Colonic mucosa (tissue), 4 donors: ENCODE measurements around the gene CAMTA1. TPM values are rescaled to one million over a fixed set of nuclear protein-coding genes. Genes with fewer than 3 reads are reported as not detected.

Source experiments
- DNase-seq: peaks from one replicate; pipeline ENCODE4 v3.0.0-alpha.2; 2020
- H3K27ac ChIP-seq: fragments of 200-600 bp; one replicate; pipeline ENCODE4 v1.8.0; 2021
- H3K27me3 ChIP-seq: fragments of 200-600 bp; one replicate; pipeline ENCODE4 v1.8.0; 2021
- H3K36me3 ChIP-seq: fragments of 200-600 bp; one replicate; pipeline ENCODE4 v1.8.0; 2021
- H3K4me1 ChIP-seq: fragments of 200-600 bp; one replicate; pipeline ENCODE4 v1.8.0; 2021; ENCODE audit warnings: mild to moderate bottlenecking
- H3K4me3 ChIP-seq: fragments of 200-600 bp; one replicate; pipeline ENCODE4 v1.8.0; 2021
- H3K9ac ChIP-seq, 2 donors: one replicate each; pipeline ENCODE4 v1.7.0; 2013; ENCODE audit warnings: control low read depth in 2 of 2, low read depth in 2 of 2, low read length in 2 of 2
- H3K9me3 ChIP-seq: fragments of 200-600 bp; one replicate; pipeline ENCODE4 v1.8.0; 2021
- CTCF ChIP-seq: fragments of 200-600 bp; IDR thresholded peaks from one replicate; pipeline ENCODE4 v1.8.0; 2022; ENCODE audit warnings: antibody characterized with exemption, mild to moderate bottlenecking
- intact Hi-C: fragments of 100-400 bp; cut with DNase I; formaldehyde crosslinking; loops from one replicate; pipeline ENCODE4 v1.14.1; 2022
- total RNA-seq, 2 donors: library from RNA; stranded (reverse); fragmentation: NEBNext Ultra II Directional in 1 of 2; extraction: Animal tissue kit (Norgen Biotek cat#: 25700) in 1 of 2; gene quantifications; one replicate each; pipeline ENCODE4 v1.2.1, GENCODE V29; 2021
- donor health status: healthy.
- donor health status: DM: no; HTN: no; CAD: no.
- donor health status: DM: no; HTN: no; CAD: no.

CAMTA1 gene
- total RNA-seq, 2 donors from 2014 or later = 76.8 to 92.8 TPM

GRCh38 chr1:7535934-7536878 lies 751.0 kb downstream of the CAMTA1 start:
- H3K4me1 ChIP-seq = no peaks in the 10 kb centered on the region
- H3K27ac ChIP-seq = no peak overlapping the region
- no peaks in the 10 kb centered on the region for H3K36me3 ChIP-seq
- no peak overlapping the region for H3K9ac ChIP-seq
- H3K9me3 ChIP-seq = no peaks in the 10 kb centered on the region
- no peak for TF ChIP-seq CTCF
- no peaks in the 10 kb centered on the region for H3K27me3 ChIP-seq
- DNase-seq = no peak
- no peak overlapping the region for H3K4me3 ChIP-seq
- intact Hi-C loops = loop anchor here (10.0 kb wide), 1 partner anchor 311 kb away; no protein-coding TSS in a partner anchor

GRCh38 chr1:7536891-7537591 lies 751.8 kb downstream of the CAMTA1 start:
- H3K9me3 ChIP-seq = no peaks in the 10 kb centered on the region
- no peaks in the 10 kb centered on the region for H3K4me1 ChIP-seq
- H3K4me3 ChIP-seq = no peak overlapping the region
- H3K36me3 ChIP-seq = no peaks in the 10 kb centered on the region
- no peak overlapping the region for H3K9ac ChIP-seq
- no peaks in the 10 kb centered on the region for H3K27me3 ChIP-seq
- no peak for TF ChIP-seq CTCF
- no peak overlapping the region for H3K27ac ChIP-seq
- intact Hi-C loops = loop anchor here (10.0 kb wide), 1 partner anchor 312 kb away; no protein-coding TSS in a partner anchor
- DNase-seq = no peak

- Histone ChIP-seq H3K4me3 (no peak overlapping the region), H3K4me1 (no peaks in the 10 kb centered on the region), H3K9me3 (no peaks in the 10 kb centered on the region), H3K9ac (no peak overlapping the region), H3K36me3 (no peaks in the 10 kb centered on the region), H3K27ac (no peak overlapping the region), H3K27me3 (no peaks in the 10 kb centered on the region)
- DNase-seq = no peak
- no peak for TF ChIP-seq CTCF
- intact Hi-C loops = loop anchor here (10.0 kb wide), 1 partner anchor 313 kb away; no protein-coding TSS in a partner anchor
Observed at GRCh38 chr1:7538033-7538432, 752.8 kb downstream of the CAMTA1 start.

GRCh38 chr1:7538849-7539768 lies 753.9 kb downstream of the CAMTA1 start:
- intact Hi-C loops = loop anchor here (10.0 kb wide), 1 partner anchor 314 kb away; no protein-coding TSS in a partner anchor
- no peak overlapping the region for H3K4me3 ChIP-seq
- DNase-seq = no peak

More at GRCh38 chr1:7538849-7539768, 753.9 kb downstream of the CAMTA1 start:
- Histone ChIP-seq H3K27me3 (no peaks in the 10 kb centered on the region), H3K4me1 (no peaks in the 10 kb centered on the region), H3K27ac (no peak overlapping the region), H3K9me3 (no peaks in the 10 kb centered on the region), H3K36me3 (no peaks in the 10 kb centered on the region), H3K9ac (no peak overlapping the region)
- no peak for TF ChIP-seq CTCF
